Measurements from ENCODE around the gene IL20. TPM values are rescaled to one million over a fixed set of nuclear protein-coding genes. Genes with fewer than 3 reads are reported as not detected.

Gene IL20
- total and polyA plus RNA-seq, 10 of the 15 experiments (the other 5 are each of a cell fraction or from before 2014, with no cell fraction given): 0.08 to 0.13 TPM; not detected in 8

DNA sequence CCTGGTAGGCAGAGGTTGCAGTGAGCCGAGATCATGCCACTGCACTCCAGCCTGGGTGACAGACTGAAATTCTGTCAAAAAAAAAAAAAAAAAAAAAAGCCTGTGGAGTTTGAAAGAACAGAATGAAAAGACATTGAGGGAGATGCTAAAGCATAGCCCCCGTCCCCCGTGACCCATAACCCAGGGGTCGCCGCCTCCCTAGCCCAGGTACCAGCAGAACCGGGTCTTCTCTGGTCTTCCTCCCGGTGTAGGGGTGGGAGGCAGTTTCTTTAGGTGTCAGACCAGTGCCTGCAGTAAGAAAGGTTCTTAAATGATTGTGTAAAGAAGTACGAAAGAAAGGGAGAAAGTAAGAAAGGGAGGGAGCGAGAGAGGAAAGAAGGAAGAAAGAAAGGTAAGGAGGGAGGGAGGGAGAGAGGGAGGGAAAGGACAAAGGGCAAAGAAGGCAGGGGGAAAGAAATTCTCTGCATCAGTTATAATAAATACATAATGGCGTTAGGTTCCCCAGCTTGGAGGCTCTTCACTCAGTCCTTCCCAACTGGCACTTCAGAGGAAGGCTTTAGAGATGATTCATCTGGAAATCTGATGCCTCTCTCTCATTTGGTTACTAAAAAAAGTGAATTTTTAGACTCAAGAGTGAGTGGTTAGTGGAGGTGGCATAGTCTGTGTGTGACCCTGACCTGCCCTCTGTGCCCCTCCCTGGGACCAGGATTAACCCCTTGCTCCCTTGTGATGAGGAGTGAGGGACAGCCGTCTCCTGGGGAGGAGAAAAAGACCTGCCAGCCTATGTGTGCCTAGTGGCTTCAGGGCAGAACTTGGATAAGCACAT, 32.9 kb downstream of the IL20 start:
- Histone ChIP-seq H3K36me3 (ENCODE audit: control insufficient read depth in 2 of 2, insufficient read depth in 2 of 2, low read length in 1 of 2) (no peaks in the 10 kb centered on the region; a peak in 1 of 4 replicates), H3K27me3 (replicated peaks in 1 of 2; ENCODE audit: control insufficient read depth in 2 of 2, insufficient read depth in 2 of 2, low read length in 1 of 2) (no peaks in the 10 kb centered on the region), H3K27ac (ENCODE audit: control insufficient read depth, insufficient read depth) (no peak overlapping the region), H2AFZ (ENCODE audit: control insufficient read depth, low read depth, low read length) (no peak overlapping the region), H3K9me3 (replicated peaks; ENCODE audit: control insufficient read depth, insufficient read depth, low read length) (no peaks in the 10 kb centered on the region), H3K4me3 (no peak overlapping the region), H3K9ac (ENCODE audit: control insufficient read depth, insufficient read depth, low read length) (no peak overlapping the region), H3K79me2 (ENCODE audit: control insufficient read depth, insufficient read depth, low read length) (no peaks in the 10 kb centered on the region), H4K20me1 (ENCODE audit: control insufficient read depth, insufficient read depth) (no peaks in the 10 kb centered on the region), H3K4me2 (ENCODE audit: control insufficient read depth, insufficient read depth) (no peak overlapping the region), H3K4me1 (ENCODE audit: control insufficient read depth, insufficient read depth, low read length) (no peaks in the 10 kb centered on the region)
- WGBS (ENCODE audit: insufficient coverage, insufficient replicate concordance, low lambda C conversion rate, missing lambda C conversion rate): 83% methylated on average over 11 of the region's 11 CpGs
- DNase-seq (ENCODE audit: low read depth, low spot score) (no peak), ATAC-seq (no peak), FAIRE-seq (no peak)
- ChIA-PET SMC1A (ENCODE audit: uncharacterized antibody, unreplicated experiment) (interaction anchor here (1.0 kb wide), 1 partner anchor 81 kb away, joined by 3 read pairs; no protein-coding TSS in a partner anchor), CTCF (no interaction called here), RAD21 (ENCODE audit: unreplicated experiment) (interaction anchor here (1.0 kb wide), 1 partner anchor 89 kb away, joined by 3 read pairs; no protein-coding TSS in a partner anchor), POLR2A (no interaction called here)
- in situ Hi-C loops (cut with MboI) (no loop called here), intact Hi-C loops (cut with micrococcal nuclease; ENCODE audit: unreplicated experiment) (no loop called here)
- TF ChIP-seq, protein P1, sequence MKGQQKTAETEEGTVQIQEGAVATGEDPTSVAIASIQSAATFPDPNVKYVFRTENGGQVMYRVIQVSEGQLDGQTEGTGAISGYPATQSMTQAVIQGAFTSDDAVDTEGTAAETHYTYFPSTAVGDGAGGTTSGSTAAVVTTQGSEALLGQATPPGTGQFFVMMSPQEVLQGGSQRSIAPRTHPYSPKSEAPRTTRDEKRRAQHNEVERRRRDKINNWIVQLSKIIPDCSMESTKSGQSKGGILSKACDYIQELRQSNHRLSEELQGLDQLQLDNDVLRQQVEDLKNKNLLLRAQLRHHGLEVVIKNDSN (IDR thresholded peaks at IDR 0.05; ENCODE audit: borderline replicate concordance, extremely low read length, insufficient read depth, low read depth, low read length): no peak
- TF ChIP-seq, protein P2, sequence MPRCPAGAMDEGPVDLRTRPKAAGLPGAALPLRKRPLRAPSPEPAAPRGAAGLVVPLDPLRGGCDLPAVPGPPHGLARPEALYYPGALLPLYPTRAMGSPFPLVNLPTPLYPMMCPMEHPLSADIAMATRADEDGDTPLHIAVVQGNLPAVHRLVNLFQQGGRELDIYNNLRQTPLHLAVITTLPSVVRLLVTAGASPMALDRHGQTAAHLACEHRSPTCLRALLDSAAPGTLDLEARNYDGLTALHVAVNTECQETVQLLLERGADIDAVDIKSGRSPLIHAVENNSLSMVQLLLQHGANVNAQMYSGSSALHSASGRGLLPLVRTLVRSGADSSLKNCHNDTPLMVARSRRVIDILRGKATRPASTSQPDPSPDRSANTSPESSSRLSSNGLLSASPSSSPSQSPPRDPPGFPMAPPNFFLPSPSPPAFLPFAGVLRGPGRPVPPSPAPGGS (IDR thresholded peaks at IDR 0.05; ENCODE audit: borderline replicate concordance, insufficient read depth, low read depth, low read length, poor library complexity, severe bottlenecking): no peak
- no peak for TF ChIP-seq SUPT20H (IDR thresholded peaks at IDR 0.05; ENCODE audit: borderline replicate concordance, control insufficient read depth, low read depth, low read length)
- TF ChIP-seq RB1 (IDR thresholded peaks at IDR 0.05; ENCODE audit: borderline replicate concordance): no peak
- no peak for TF ChIP-seq ZNF207 (IDR thresholded peaks at IDR 0.05; ENCODE audit: borderline replicate concordance)
- TF ChIP-seq, protein P3, sequence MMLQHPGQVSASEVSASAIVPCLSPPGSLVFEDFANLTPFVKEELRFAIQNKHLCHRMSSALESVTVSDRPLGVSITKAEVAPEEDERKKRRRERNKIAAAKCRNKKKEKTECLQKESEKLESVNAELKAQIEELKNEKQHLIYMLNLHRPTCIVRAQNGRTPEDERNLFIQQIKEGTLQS (IDR thresholded peaks at IDR 0.05; ENCODE audit: borderline replicate concordance, extremely low read depth, low read depth, low read length): no peak
- no peak for TF ChIP-seq MXI1 (IDR thresholded peaks at IDR 0.05; ENCODE audit: low read depth, low read length)
- no peak for TF ChIP-seq TAF1 (IDR thresholded peaks at IDR 0.05; ENCODE audit: borderline replicate concordance, low read depth, low read length)
- no peak for TF ChIP-seq BCL11A (IDR thresholded peaks at IDR 0.05; ENCODE audit: low read depth, low read length)
- no peak for TF ChIP-seq MEF2A (IDR thresholded peaks at IDR 0.05; ENCODE audit: insufficient read depth, low read depth, low read length)
- TF ChIP-seq MEF2B (IDR thresholded peaks at IDR 0.05; ENCODE audit: partially characterized antibody, poor library complexity, severe bottlenecking): no peak
- no peak for TF ChIP-seq CHD2 (IDR thresholded peaks at IDR 0.05; ENCODE audit: borderline replicate concordance, low read depth, low read length)
- TF ChIP-seq BRCA1 (IDR thresholded peaks at IDR 0.05; ENCODE audit: low read depth, low read length): no peak
- no peak for TF ChIP-seq CBX5 (IDR thresholded peaks at IDR 0.05; ENCODE audit: low read depth)
- TF ChIP-seq, protein P4, sequence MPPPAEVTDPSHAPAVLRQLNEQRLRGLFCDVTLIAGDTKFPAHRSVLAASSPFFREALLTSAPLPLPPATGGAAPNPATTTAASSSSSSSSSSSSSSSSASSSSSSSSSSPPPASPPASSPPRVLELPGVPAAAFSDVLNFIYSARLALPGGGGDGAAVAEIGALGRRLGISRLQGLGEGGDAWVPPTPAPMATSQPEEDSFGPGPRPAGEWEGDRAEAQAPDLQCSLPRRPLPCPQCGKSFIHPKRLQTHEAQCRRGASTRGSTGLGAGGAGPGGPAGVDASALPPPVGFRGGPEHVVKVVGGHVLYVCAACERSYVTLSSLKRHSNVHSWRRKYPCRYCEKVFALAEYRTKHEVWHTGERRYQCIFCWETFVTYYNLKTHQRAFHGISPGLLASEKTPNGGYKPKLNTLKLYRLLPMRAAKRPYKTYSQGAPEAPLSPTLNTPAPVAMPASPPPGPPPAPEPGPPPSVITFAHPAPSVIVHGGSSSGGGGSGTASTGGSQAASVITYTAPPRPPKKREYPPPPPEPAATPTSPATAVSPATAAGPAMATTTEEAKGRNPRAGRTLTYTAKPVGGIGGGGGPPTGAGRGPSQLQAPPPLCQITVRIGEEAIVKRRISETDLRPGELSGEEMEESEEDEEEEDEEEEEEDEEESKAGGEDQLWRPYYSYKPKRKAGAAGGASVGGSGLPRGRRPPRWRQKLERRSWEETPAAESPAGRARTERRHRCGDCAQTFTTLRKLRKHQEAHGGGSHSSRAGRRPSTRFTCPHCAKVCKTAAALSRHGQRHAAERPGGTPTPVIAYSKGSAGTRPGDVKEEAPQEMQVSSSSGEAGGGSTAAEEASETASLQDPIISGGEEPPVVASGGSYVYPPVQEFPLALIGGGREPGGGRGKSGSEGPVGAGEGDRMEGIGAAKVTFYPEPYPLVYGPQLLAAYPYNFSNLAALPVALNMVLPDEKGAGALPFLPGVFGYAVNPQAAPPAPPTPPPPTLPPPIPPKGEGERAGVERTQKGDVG (CRISPR knock-in tag; IDR thresholded peaks at IDR 0.05): no peak
- TF ChIP-seq TBL1XR1 (IDR thresholded peaks at IDR 0.05; ENCODE audit: low read depth, low read length): no peak
- no peak for TF ChIP-seq POLR2AphosphoS2 (IDR thresholded peaks at IDR 0.05; ENCODE audit: low read depth, low read length)
- BruUV-seq (replicated peaks): no TSS peak

All from GM12878 (cell line).